K562 (cell line): ENCODE measurements around the gene CATSPER3. TPM values are rescaled to one million over a fixed set of nuclear protein-coding genes. Genes with fewer than 3 reads are reported as not detected.

ENCODE experiments used
- ATAC-seq: fragments of 200-7000 bp; cut with Tn5 transposase; 3 replicates; pipeline ENCODE4 v1.9.1; 2020; ENCODE audit warnings: moderate library complexity
- BruUV-seq: library from RNA; stranded (reverse); fragments of 400-500 nt; replicated peaks from 2 replicates; lab custom pipeline; 2021; lab: Mats Ljungman, UMichigan
- CTCF ChIA-PET: fragments of 300-600 bp; formaldehyde crosslinking; extraction: SDS; loops from one replicate; lab custom pipeline; 2021; ENCODE audit warnings: low intra/inter-chr PET ratio; lab: Yijun Ruan, JAX
- POLR2A ChIA-PET: fragments of 300-600, 350-650 bp; sonication (Branson Sonifier 250); formaldehyde crosslinking; extraction: SDS; loops from one replicate; lab custom pipeline; 2021; ENCODE audit warnings: antibody characterized with exemption, inconsistent platforms; lab: Yijun Ruan, JAX
- DNase-seq, 4 experiments: peaks; one replicate each; pipeline versions ENCODE4 v3.0.0 to v3.0.0-alpha.2; 2011 to 2018; ENCODE audit warnings: low spot score in 3 of 4, mixed read lengths in 3 of 4; ENCODE audit errors: extremely low read depth in 1 of 4
- FAIRE-seq: peaks from 2 replicates; lab custom pipeline; 2011; peaks lifted over from hg19 to GRCh38; lab: Jason Lieb, UNC
- H2AFZ ChIP-seq: 2 replicates; pipeline ENCODE4 v1.6.0; 2011; ENCODE audit warnings: low read depth, low read length, control low read depth, inconsistent platforms
- H3K27ac ChIP-seq: fragments of 200-600 bp; 3 replicates; pipeline ENCODE4 v1.8.0; 2011; ENCODE audit warnings: low read depth, mild to moderate bottlenecking, control low read depth, inconsistent platforms, low read length, moderate library complexity, mixed read lengths; ENCODE audit errors: extremely low read depth
- H3K27me3 ChIP-seq, 2 experiments: fragments of 300-600 bp in 1 of 2; 2 replicates in 1 of 2; 3 replicates in 1 of 2; pipeline versions ENCODE4 v1.6.0 to v1.8.0; 2011; ENCODE audit warnings: inconsistent platforms in 2 of 2, low read length in 2 of 2, mild to moderate bottlenecking in 1 of 2, mixed read lengths in 1 of 2, moderate library complexity in 1 of 2; ENCODE audit not compliant: control insufficient read depth in 2 of 2, insufficient read depth in 2 of 2
- H3K36me3 ChIP-seq: fragments of 300-600 bp; 3 replicates; pipeline ENCODE4 v1.8.0; 2011; ENCODE audit warnings: mild to moderate bottlenecking, low read length, inconsistent platforms; ENCODE audit not compliant: control insufficient read depth, insufficient read depth
- H3K4me1 ChIP-seq, 2 experiments: fragments of 200-600 bp in 1 of 2; replicated peaks in 1 of 2; 2 replicates in 1 of 2; 3 replicates in 1 of 2; pipeline versions ENCODE4 v1.5.1 to v1.8.0; 2011; ENCODE audit warnings: inconsistent platforms in 2 of 2, low read length in 2 of 2, mild to moderate bottlenecking in 1 of 2, mixed read lengths in 1 of 2, moderate library complexity in 1 of 2; ENCODE audit not compliant: control insufficient read depth in 2 of 2, insufficient read depth in 2 of 2
- H3K4me2 ChIP-seq: 2 replicates; pipeline ENCODE4 v1.6.1; 2011; ENCODE audit warnings: low read length, control low read depth, inconsistent platforms, mixed read lengths; ENCODE audit not compliant: insufficient read depth
- H3K4me3 ChIP-seq: fragments of 200-600 bp; sonication (generic), shearing (Covaris generic); 2 replicates; pipeline ENCODE4 v1.5.1; 2016; ENCODE audit warnings: control low read depth, inconsistent platforms
- H3K79me2 ChIP-seq: fragments of 200-600 bp; 3 replicates; pipeline ENCODE4 v1.8.0; 2011; ENCODE audit warnings: low read length, inconsistent platforms; ENCODE audit not compliant: control insufficient read depth, insufficient read depth
- H3K9ac ChIP-seq, 2 experiments: 2 replicates each; pipeline versions ENCODE4 v1.6.0 to v1.6.1; 2011; ENCODE audit warnings: low read depth in 2 of 2, low read length in 2 of 2, control low read depth in 1 of 2, inconsistent platforms in 1 of 2, mild to moderate bottlenecking in 1 of 2, mixed read lengths in 1 of 2; ENCODE audit not compliant: insufficient read depth in 1 of 2
- H3K9me1 ChIP-seq: one replicate; pipeline ENCODE4 v1.6.0; 2011; ENCODE audit warnings: inconsistent platforms, mild to moderate bottlenecking, low read length, moderate library complexity; ENCODE audit not compliant: control insufficient read depth, insufficient read depth
- H3K9me3 ChIP-seq: replicated peaks from 2 replicates; pipeline ENCODE4 v1.5.1; 2011; ENCODE audit warnings: low read depth, low read length, inconsistent platforms; ENCODE audit not compliant: control insufficient read depth, insufficient read depth
- H4K20me1 ChIP-seq: replicated peaks from 2 replicates; pipeline ENCODE4 v1.6.1; 2011; ENCODE audit warnings: low read length, inconsistent platforms, mixed read lengths; ENCODE audit not compliant: control insufficient read depth, insufficient read depth
- FOSL1 ChIP-seq: fragments of 200-800 bp; sonication (Bioruptor generic); conservative IDR thresholded peaks from 2 replicates; pipeline ENCODE4 v1.6.1; 2016; ENCODE audit warnings: missing genetic modification characterization, missing compliant biosample characterization
- HNRNPH1 ChIP-seq: fragments of 200-400 bp; formaldehyde crosslinking; optimal IDR thresholded peaks from 2 replicates; pipeline ENCODE3; 2017; ENCODE audit warnings: low read depth, mild to moderate bottlenecking, low read length, moderate library complexity
- MED1 ChIP-seq: sonication (generic); formaldehyde crosslinking; IDR thresholded peaks from 2 replicates; pipeline ENCODE4 v1.8.1; 2023; ENCODE audit warnings: missing genetic modification reagents, borderline replicate concordance
- NCOA1 ChIP-seq: fragments of 450-650 bp; IDR thresholded peaks from 2 replicates; pipeline ENCODE4 v1.6.1; 2016; ENCODE audit warnings: low read depth
- RBM14 ChIP-seq: fragments of 200-400 bp; formaldehyde crosslinking; IDR thresholded peaks from 2 replicates; pipeline ENCODE4 v1.6.1; 2018; ENCODE audit warnings: low read depth, mild to moderate bottlenecking, low read length, moderate library complexity, borderline replicate concordance; ENCODE audit not compliant: insufficient read depth
- RNF2 ChIP-seq: sonication (generic); IDR thresholded peaks from 2 replicates; pipeline ENCODE4 v1.6.1; 2016
- ZNF354B ChIP-seq: fragments of 250-450 bp; sonication (Bioruptor Pico); IDR thresholded peaks from 2 replicates; pipeline ENCODE4 v1.4.0; 2020
- WGBS: fragments of 100-300 bp; shearing (Covaris generic); methylation state at CpG from one replicate; pipeline ENCODE4 v1.1.6; 2016; ENCODE audit warnings: low coverage, mixed read lengths; ENCODE audit not compliant: insufficient coverage; ENCODE audit errors: missing lambda C conversion rate; 5-methylcytosine and 5-hydroxymethylcytosine counted together
- in situ Hi-C: fragments of 300-500 bp; cut with MboI; formaldehyde crosslinking; loops from 4 replicates; pipeline ENCODE4 v1.15.0; 2018; ENCODE audit warnings: inconsistent platforms, mixed read lengths
- intact Hi-C: fragments of 100-400 bp; cut with micrococcal nuclease; formaldehyde crosslinking; loops from 2 replicates; pipeline ENCODE4 v1.14.2; 2022
- polyA plus RNA-seq, 8 experiments: library from polyadenylated mRNA; depleted of rRNA in 4 of 8; stranded (reverse) in 5 of 8; unstranded in 3 of 8; fragments of >200 nt; fragmentation: Nextera tagmentation in 2 of 8; fragmentation: Illumina TruSeq in 1 of 8; extraction: Ambion mirVana in 2 of 8; extraction: Trizol in 1 of 8; gene quantifications; 2 replicates each; pipeline versions ENCODE4 v1.2.1 to v1.2.3, GENCODE V29; 2011 to 2014; ENCODE audit warnings: inconsistent platforms in 1 of 8, missing spikeins in 1 of 8
- total RNA-seq, 7 experiments: library from RNA; depleted of rRNA in 6 of 7; stranded (reverse); fragments of >200 nt in 6 of 7; fragmentation: Illumina TruSeq in 2 of 7; extraction: Trizol in 2 of 7; gene quantifications; 2 replicates each; pipeline versions ENCODE4 v1.2.1 to v1.2.3, GENCODE V29; 2011 to 2021; ENCODE audit warnings: low replicate concordance in 1 of 7
- TF ChIP-seq, protein P1 (sequence below): IDR thresholded peaks from 2 replicates; pipeline ENCODE4 v1.6.1; 2011; ENCODE audit warnings: borderline replicate concordance, low read depth, mild to moderate bottlenecking, moderate library complexity, low read length; ENCODE audit not compliant: insufficient read depth, poor library complexity, severe bottlenecking
- TF ChIP-seq, protein P2 (sequence below), 2 experiments: fragments of 250-450 bp in 1 of 2; fragments of 450-650 bp in 1 of 2; sonication (Bioruptor Pico) in 1 of 2; IDR thresholded peaks; 2 replicates each; pipeline versions ENCODE4 v1.6.1 to v1.8.0; 2016 to 2021; ENCODE audit warnings: mild to moderate bottlenecking in 2 of 2, moderate library complexity in 2 of 2, missing compliant biosample characterization in 1 of 2, missing genetic modification characterization in 1 of 2
- TF ChIP-seq, protein P3 (sequence below), 3 experiments: fragments of 200-800 bp in 1 of 3; fragments of 250-450 bp in 1 of 3; fragments of 450-650 bp in 1 of 3; sonication (Bioruptor Pico) in 1 of 3; sonication (Bioruptor generic) in 1 of 3; formaldehyde crosslinking in 1 of 3; IDR thresholded peaks; 2 replicates each; pipeline versions ENCODE4 v1.6.1 to v1.8.0; 2016 to 2022; ENCODE audit warnings: mild to moderate bottlenecking in 2 of 3, missing genetic modification characterization in 2 of 3, missing compliant biosample characterization in 1 of 3, moderate library complexity in 1 of 3
- TF ChIP-seq, protein P4 (sequence below): fragments of 250-450 bp; sonication (Bioruptor Pico); IDR thresholded peaks from 2 replicates; pipeline ENCODE4 v1.5.0; 2022; ENCODE audit warnings: mild to moderate bottlenecking

The CATSPER3 gene
- total and polyA plus RNA-seq, 9 of the 15 experiments (the other 6 are each of a cell fraction or from before 2014, with no cell fraction given): 0.14 to 1.5 (median 0.49) TPM

DNA sequence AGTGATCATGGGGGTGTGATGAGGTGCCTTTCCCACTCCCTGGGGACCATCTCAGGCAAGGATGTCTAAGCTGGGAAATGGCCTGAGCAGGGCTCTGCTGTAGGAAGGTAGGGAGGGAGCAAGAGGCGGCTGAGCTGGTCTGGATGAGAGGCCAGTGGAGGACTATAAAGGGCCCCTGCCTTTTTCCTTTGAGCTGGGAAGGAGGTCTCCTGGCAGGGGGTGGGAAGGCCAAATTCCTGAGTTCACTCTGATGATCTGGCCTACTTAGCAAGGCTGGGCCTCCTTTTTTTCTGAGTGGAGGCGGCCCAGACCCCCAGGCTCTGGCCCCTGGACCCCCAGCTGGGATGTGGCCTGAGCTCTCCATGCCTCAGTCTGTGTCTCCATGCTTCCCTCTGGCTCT lies 80.6 kb downstream of the CATSPER3 start:
- Histone ChIP-seq H3K4me1 (peaks cover 23 to 34% of the 10 kb centered on the region in 2 experiments; a peak in 4 of 5 replicates), H3K9me1 (no peaks in the 10 kb centered on the region), H3K4me2 (no peak overlapping the region), H4K20me1 (0 out of 2 replicates have a peak, but pooled peaks cover 5% of the 10 kb centered on the region), H3K9ac (no peak overlapping the region), H3K9me3 (no peaks in the 10 kb centered on the region), H3K27me3 (no peaks in the 10 kb centered on the region), H3K79me2 (no peaks in the 10 kb centered on the region), H3K36me3 (no peaks in the 10 kb centered on the region), H2AFZ (no peak overlapping the region), H3K4me3 (no peak overlapping the region), H3K27ac (no peak overlapping the region)
- 61% methylated on average over 2 of the region's 2 CpGs for WGBS
- no TSS peak for BruUV-seq
- CTCF ChIA-PET: interaction anchor here (0.7 kb wide), 1 partner anchor 107 kb away, joined by 3 read pairs; no protein-coding TSS in a partner anchor
- DNase-seq (no peak), FAIRE-seq (no peak), ATAC-seq (no peak)
- POLR2A ChIA-PET: interaction anchor here (0.6 to 0.8 kb wide), 3 partner anchors 10 to 22 kb away, joined by 3 to 4 read pairs (median 4); no protein-coding TSS in a partner anchor
- intact Hi-C loops (no loop called here), in situ Hi-C loops (no loop called here)
- TF ChIP-seq RNF2: no peak
- TF ChIP-seq NCOA1: no peak
- TF ChIP-seq, protein P1, sequence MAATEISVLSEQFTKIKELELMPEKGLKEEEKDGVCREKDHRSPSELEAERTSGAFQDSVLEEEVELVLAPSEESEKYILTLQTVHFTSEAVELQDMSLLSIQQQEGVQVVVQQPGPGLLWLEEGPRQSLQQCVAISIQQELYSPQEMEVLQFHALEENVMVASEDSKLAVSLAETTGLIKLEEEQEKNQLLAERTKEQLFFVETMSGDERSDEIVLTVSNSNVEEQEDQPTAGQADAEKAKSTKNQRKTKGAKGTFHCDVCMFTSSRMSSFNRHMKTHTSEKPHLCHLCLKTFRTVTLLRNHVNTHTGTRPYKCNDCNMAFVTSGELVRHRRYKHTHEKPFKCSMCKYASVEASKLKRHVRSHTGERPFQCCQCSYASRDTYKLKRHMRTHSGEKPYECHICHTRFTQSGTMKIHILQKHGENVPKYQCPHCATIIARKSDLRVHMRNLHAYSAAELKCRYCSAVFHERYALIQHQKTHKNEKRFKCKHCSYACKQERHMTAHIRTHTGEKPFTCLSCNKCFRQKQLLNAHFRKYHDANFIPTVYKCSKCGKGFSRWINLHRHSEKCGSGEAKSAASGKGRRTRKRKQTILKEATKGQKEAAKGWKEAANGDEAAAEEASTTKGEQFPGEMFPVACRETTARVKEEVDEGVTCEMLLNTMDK: no peak
- no peak for TF ChIP-seq FOSL1 (tag)
- TF ChIP-seq ZNF354B (CRISPR knock-in tag): no peak
- TF ChIP-seq MED1 (CRISPR knock-in tag): no peak
- TF ChIP-seq, protein P2, sequence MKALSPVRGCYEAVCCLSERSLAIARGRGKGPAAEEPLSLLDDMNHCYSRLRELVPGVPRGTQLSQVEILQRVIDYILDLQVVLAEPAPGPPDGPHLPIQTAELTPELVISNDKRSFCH (CRISPR knock-in tag; IDR thresholded peaks at IDR 0.05): no peak
- TF ChIP-seq, protein P2 (tag; IDR thresholded peaks at IDR 0.05): no peak
- no peak for TF ChIP-seq RBM14
- TF ChIP-seq, protein P3, sequence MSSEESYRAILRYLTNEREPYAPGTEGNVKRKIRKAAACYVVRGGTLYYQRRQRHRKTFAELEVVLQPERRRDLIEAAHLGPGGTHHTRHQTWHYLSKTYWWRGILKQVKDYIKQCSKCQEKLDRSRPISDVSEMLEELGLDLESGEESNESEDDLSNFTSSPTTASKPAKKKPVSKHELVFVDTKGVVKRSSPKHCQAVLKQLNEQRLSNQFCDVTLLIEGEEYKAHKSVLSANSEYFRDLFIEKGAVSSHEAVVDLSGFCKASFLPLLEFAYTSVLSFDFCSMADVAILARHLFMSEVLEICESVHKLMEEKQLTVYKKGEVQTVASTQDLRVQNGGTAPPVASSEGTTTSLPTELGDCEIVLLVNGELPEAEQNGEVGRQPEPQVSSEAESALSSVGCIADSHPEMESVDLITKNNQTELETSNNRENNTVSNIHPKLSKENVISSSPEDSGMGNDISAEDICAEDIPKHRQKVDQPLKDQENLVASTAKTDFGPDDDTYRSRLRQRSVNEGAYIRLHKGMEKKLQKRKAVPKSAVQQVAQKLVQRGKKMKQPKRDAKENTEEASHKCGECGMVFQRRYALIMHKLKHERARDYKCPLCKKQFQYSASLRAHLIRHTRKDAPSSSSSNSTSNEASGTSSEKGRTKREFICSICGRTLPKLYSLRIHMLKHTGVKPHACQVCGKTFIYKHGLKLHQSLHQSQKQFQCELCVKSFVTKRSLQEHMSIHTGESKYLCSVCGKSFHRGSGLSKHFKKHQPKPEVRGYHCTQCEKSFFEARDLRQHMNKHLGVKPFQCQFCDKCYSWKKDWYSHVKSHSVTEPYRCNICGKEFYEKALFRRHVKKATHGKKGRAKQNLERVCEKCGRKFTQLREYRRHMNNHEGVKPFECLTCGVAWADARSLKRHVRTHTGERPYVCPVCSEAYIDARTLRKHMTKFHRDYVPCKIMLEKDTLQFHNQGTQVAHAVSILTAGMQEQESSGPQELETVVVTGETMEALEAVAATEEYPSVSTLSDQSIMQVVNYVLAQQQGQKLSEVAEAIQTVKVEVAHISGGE (CRISPR knock-in tag; IDR thresholded peaks at IDR 0.05): no peak
- TF ChIP-seq, protein P4, sequence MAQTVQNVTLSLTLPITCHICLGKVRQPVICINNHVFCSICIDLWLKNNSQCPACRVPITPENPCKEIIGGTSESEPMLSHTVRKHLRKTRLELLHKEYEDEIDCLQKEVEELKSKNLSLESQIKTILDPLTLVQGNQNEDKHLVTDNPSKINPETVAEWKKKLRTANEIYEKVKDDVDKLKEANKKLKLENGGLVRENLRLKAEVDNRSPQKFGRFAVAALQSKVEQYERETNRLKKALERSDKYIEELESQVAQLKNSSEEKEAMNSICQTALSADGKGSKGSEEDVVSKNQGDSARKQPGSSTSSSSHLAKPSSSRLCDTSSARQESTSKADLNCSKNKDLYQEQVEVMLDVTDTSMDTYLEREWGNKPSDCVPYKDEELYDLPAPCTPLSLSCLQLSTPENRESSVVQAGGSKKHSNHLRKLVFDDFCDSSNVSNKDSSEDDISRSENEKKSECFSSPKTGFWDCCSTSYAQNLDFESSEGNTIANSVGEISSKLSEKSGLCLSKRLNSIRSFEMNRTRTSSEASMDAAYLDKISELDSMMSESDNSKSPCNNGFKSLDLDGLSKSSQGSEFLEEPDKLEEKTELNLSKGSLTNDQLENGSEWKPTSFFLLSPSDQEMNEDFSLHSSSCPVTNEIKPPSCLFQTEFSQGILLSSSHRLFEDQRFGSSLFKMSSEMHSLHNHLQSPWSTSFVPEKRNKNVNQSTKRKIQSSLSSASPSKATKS (CRISPR knock-in tag): no peak
- TF ChIP-seq HNRNPH1: no peak
